Upper lobe of left lung (tissue), 4 donors: ENCODE data around the gene EEF1B2.

Source experiments
- CTCF ChIP-seq, 6 experiments: fragments of 450-650 bp in 4 of 6; fragments of 200-600 bp in 2 of 6; sonication (generic) in 2 of 6; IDR thresholded peaks; one replicate each; pipeline ENCODE4 v1.5.1; 2016 to 2019; ENCODE audit warnings: antibody characterized with exemption in 6 of 6
- POLR2A ChIP-seq, 4 donors: fragments of 450-650 bp; IDR thresholded peaks; one replicate each; pipeline ENCODE4 v1.5.1; 2016 to 2017; ENCODE audit warnings: antibody characterized with exemption in 4 of 4, mild to moderate bottlenecking in 2 of 4
- POLR2AphosphoS5 ChIP-seq, 2 donors: sonication (generic); formaldehyde crosslinking; IDR thresholded peaks; one replicate each; pipeline ENCODE4 v1.5.1; 2017; ENCODE audit warnings: antibody characterized with exemption in 2 of 2

DNA sequence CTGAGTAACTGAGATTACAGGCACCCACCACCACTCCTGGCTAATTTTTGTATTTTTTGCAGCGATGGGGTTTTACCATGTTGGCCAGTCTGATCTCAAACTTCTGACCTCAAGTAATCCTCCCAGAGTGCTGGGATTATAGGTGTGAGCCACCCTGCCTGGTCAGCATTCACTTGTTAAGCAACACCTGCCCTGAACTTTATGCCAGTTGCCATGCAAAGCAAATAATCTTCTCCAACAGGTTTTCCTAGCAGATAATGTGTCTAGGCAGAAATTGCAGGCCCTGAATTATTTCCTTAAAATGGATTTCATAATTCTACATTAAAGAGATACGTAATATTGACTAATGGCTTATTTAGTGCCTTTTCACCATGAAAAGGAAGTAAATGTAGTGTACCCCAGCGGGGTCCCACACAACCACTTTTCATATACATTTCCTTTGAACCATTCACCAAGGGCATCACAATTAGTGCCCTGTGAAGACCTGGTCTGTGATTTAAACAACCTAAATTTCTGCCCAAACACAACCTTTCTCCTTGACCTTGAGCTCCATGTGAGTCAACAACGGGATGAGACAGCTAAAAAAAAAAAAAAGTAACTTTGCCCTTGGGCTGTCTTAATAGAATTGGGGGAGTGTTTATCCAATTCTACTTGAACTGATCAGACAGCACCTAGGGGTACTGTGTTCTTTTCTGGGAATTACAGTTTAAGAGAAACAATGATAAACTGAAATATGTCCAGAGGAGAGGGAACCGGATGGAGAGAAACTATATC lies 41.6 kb downstream of the EEF1B2 start:
- TF ChIP-seq CTCF (IDR thresholded peaks at IDR 0.05) (no peak), POLR2A (IDR thresholded peaks at IDR 0.05) (no peak), POLR2AphosphoS5 (IDR thresholded peaks at IDR 0.05) (no peak)
